SK-N-SH (cell line): Measurements from ENCODE around the gene RBM20.

Experiments
- CHD2 ChIP-seq: fragments of 150-350 bp; IDR thresholded peaks from 2 replicates; pipeline ENCODE4 v1.6.1; 2018; ENCODE audit warnings: low read length; ENCODE audit not compliant: partially characterized antibody
- GATA2 ChIP-seq: sonication (generic); formaldehyde crosslinking; IDR thresholded peaks from 2 replicates; pipeline ENCODE4 v1.5.0; 2020; ENCODE audit warnings: mild to moderate bottlenecking, missing genetic modification reagents
- JUND ChIP-seq: IDR thresholded peaks from 2 replicates; pipeline ENCODE4 v1.4.0; 2012
- POLR2AphosphoS5 ChIP-seq: IDR thresholded peaks from 2 replicates; pipeline ENCODE4 v1.6.1; 2012; ENCODE audit warnings: low read depth, low read length
- RAD21 ChIP-seq: IDR thresholded peaks from 2 replicates; pipeline ENCODE4 v1.6.1; 2012; ENCODE audit warnings: mild to moderate bottlenecking, low read length
- REST ChIP-seq: IDR thresholded peaks from 2 replicates; pipeline ENCODE4 v1.6.1; 2012; ENCODE audit warnings: mild to moderate bottlenecking, low read depth, low read length, moderate library complexity
- TAF1 ChIP-seq: IDR thresholded peaks from 2 replicates; pipeline ENCODE4 v1.6.1; 2012; ENCODE audit warnings: low read depth, mild to moderate bottlenecking, low read length, moderate library complexity, borderline replicate concordance
- TF ChIP-seq, protein P1 (sequence below): fragments of 200-600 bp; sonication (generic); IDR thresholded peaks from 2 replicates; pipeline ENCODE4 v1.6.1; 2017; ENCODE audit warnings: antibody characterized with exemption, mild to moderate bottlenecking, moderate library complexity

DNA sequence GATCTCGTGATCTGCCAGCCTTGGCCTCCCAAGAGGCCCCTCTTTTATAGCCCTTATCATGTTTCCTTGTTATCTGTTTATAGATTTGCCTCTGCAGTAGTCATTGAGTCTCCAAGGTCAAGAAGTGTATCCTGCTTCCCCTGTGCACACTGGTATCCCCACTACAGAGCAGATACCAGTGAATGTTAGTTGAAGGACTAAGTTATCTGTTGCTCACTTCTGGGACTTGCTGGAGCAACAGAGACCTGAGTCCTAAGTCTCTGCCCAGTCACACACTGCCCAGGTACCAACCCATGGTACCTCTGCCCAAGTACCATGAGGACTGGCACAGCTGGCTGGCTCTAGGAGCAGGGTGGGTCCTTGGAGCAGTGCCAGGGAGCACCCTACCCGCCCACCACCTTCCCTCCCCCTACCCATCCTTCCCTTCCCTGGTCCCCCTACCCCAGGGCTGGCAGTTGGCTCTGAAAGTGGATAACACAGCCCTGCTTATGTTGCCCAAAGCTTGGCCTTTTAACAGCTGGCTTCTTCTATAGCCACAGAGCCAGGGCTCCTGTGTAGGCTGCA is 201.1 kb downstream of the RBM20 start:
- TF ChIP-seq, protein P1, sequence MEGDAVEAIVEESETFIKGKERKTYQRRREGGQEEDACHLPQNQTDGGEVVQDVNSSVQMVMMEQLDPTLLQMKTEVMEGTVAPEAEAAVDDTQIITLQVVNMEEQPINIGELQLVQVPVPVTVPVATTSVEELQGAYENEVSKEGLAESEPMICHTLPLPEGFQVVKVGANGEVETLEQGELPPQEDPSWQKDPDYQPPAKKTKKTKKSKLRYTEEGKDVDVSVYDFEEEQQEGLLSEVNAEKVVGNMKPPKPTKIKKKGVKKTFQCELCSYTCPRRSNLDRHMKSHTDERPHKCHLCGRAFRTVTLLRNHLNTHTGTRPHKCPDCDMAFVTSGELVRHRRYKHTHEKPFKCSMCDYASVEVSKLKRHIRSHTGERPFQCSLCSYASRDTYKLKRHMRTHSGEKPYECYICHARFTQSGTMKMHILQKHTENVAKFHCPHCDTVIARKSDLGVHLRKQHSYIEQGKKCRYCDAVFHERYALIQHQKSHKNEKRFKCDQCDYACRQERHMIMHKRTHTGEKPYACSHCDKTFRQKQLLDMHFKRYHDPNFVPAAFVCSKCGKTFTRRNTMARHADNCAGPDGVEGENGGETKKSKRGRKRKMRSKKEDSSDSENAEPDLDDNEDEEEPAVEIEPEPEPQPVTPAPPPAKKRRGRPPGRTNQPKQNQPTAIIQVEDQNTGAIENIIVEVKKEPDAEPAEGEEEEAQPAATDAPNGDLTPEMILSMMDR: no peak
- TF ChIP-seq POLR2AphosphoS5 (no peak), GATA2 (CRISPR knock-in tag) (no peak), RAD21 (no peak), TAF1 (no peak), REST (no peak), JUND (no peak), CHD2 (no peak)
